Measurements from ENCODE around the gene STK38L.

The STK38L gene

GRCh38 chr12:27280412-27280811, 36.3 kb downstream of the STK38L start:
- no peak for DNase-seq

GRCh38 chr12:27282754-27283153, 38.7 kb downstream of the STK38L start:
- DNase-seq: no peak

- no peak for DNase-seq
These were observed 39.9 kb downstream of the STK38L start for GRCh38 chr12:27284021-27284420.

GRCh38 chr12:27284751-27285150, 40.7 kb downstream of the STK38L start:
- DNase-seq: no peak

GRCh38 chr12:27285403-27285802, 41.3 kb downstream of the STK38L start:
- DNase-seq: no peak

- DNase-seq: no peak
These were observed 45.3 kb downstream of the STK38L start for GRCh38 chr12:27289414-27289813.

GRCh38 chr12:27290501-27291168, 46.5 kb downstream of the STK38L start:
- no peak for DNase-seq

- DNase-seq: no peak
These were observed 47.8 kb downstream of the STK38L start for GRCh38 chr12:27291862-27292261.

GRCh38 chr12:27292718-27293117, 48.6 kb downstream of the STK38L start:
- DNase-seq: no peak

GRCh38 chr12:27293463-27293862, 49.4 kb downstream of the STK38L start:
- DNase-seq: no peak

GRCh38 chr12:27296674-27297073, 52.6 kb downstream of the STK38L start:
- no peak for DNase-seq

GRCh38 chr12:27297566-27297965, 53.5 kb downstream of the STK38L start:
- DNase-seq: peak; percentile 7

GRCh38 chr12:27299102-27299501, 55.0 kb downstream of the STK38L start:
- DNase-seq: no peak

GRCh38 chr12:27300226-27300625, 56.1 kb downstream of the STK38L start:
- DNase-seq: no peak

GRCh38 chr12:27303139-27304111, 59.3 kb downstream of the STK38L start:
- DNase-seq: no peak

GRCh38 chr12:27304856-27305255, 60.8 kb downstream of the STK38L start:
- DNase-seq: no peak

GRCh38 chr12:27305673-27306456, 61.8 kb downstream of the STK38L start:
- peak; percentile 27 for DNase-seq

- DNase-seq: no peak
These were observed 65.4 kb downstream of the STK38L start for GRCh38 chr12:27309293-27309994.

GRCh38 chr12:27309995-27310315, 65.9 kb downstream of the STK38L start:
- no peak for DNase-seq

- no peak for DNase-seq
These were observed 72.9 kb downstream of the STK38L start for GRCh38 chr12:27316947-27317346.

GRCh38 chr12:27319409-27319808, 75.3 kb downstream of the STK38L start:
- DNase-seq: no peak

- no peak for DNase-seq
These were observed 75.8 kb downstream of the STK38L start for GRCh38 chr12:27319848-27320247.

- no peak for DNase-seq
These were observed 80.4 kb downstream of the STK38L start for GRCh38 chr12:27324530-27324929.
